Caco-2 (cell line): ENCODE measurements around the gene FN3K. TPM values are rescaled to one million over a fixed set of nuclear protein-coding genes. Genes with fewer than 3 reads are reported as not detected.

Experiments
- BruUV-seq: library from RNA; stranded (reverse); fragments of 400-500 nt; replicated peaks from 2 replicates; lab custom pipeline; 2021; lab: Mats Ljungman, UMichigan
- CTCF ChIA-PET: fragments of 300-600 bp; sonication (Branson Sonifier 250); formaldehyde crosslinking; loops from one replicate; lab custom pipeline; 2022; ENCODE audit warnings: antibody characterized with exemption; lab: Charles Lee
- POLR2A ChIA-PET: fragments of 300-600 bp; sonication (Branson Sonifier 250); formaldehyde crosslinking; loops from one replicate; lab custom pipeline; 2022; ENCODE audit warnings: antibody characterized with exemption; lab: Charles Lee
- DNase-seq, 2 experiments: peaks; one replicate each; pipeline versions ENCODE4 v3.0.0 to v3.0.0-alpha.2; 2020 to 2022
- H3K27me3 ChIP-seq: replicated peaks from 2 replicates; pipeline ENCODE4 v1.6.0; 2011; ENCODE audit warnings: low read length; ENCODE audit not compliant: control insufficient read depth, insufficient read depth
- H3K36me3 ChIP-seq: 2 replicates; pipeline ENCODE4 v1.5.1; 2011; ENCODE audit warnings: low read length; ENCODE audit not compliant: control insufficient read depth, insufficient read depth
- H3K4me1 ChIP-seq: fragments of 250-450 bp; sonication (Bioruptor Pico); 2 replicates; pipeline ENCODE4 v1.5.1; 2020; ENCODE audit warnings: mild to moderate bottlenecking
- H3K4me3 ChIP-seq: 2 replicates; pipeline ENCODE4 v1.5.1; 2011; ENCODE audit warnings: low read depth, mild to moderate bottlenecking, control low read depth, low read length
- H3K9me3 ChIP-seq: fragments of 250-450 bp; sonication (Bioruptor Pico); 2 replicates; pipeline ENCODE4 v1.5.1; 2020; ENCODE audit warnings: mild to moderate bottlenecking, moderate library complexity
- H3K27ac Mint-ChIP-seq: one replicate; pipeline ENCODE4 v1.8.0; 2022; ENCODE audit warnings: mixed read lengths; ENCODE audit not compliant: unreplicated experiment
- H3K27me3 Mint-ChIP-seq: one replicate; pipeline ENCODE4 v1.8.0; 2022; ENCODE audit warnings: mixed read lengths; ENCODE audit not compliant: insufficient read depth, unreplicated experiment
- H3K36me3 Mint-ChIP-seq: one replicate; pipeline ENCODE4 v1.8.0; 2022; ENCODE audit warnings: mild to moderate bottlenecking, mixed read lengths; ENCODE audit not compliant: insufficient read depth, unreplicated experiment
- H3K4me1 Mint-ChIP-seq: one replicate; pipeline ENCODE4 v1.8.0; 2022; ENCODE audit warnings: low read depth, mixed read lengths; ENCODE audit not compliant: unreplicated experiment
- H3K4me3 Mint-ChIP-seq: one replicate; pipeline ENCODE4 v1.8.0; 2022; ENCODE audit warnings: mild to moderate bottlenecking, moderate library complexity, mixed read lengths; ENCODE audit not compliant: unreplicated experiment
- H3K9me3 Mint-ChIP-seq: one replicate; pipeline ENCODE4 v1.8.0; 2022; ENCODE audit warnings: mixed read lengths; ENCODE audit not compliant: unreplicated experiment
- intact Hi-C: fragments of 100-400 bp; cut with micrococcal nuclease; formaldehyde crosslinking; loops from one replicate; pipeline ENCODE4 v1.10.0; 2022; ENCODE audit not compliant: unreplicated experiment
- total RNA-seq: library from RNA; stranded (reverse); gene quantifications from 2 replicates; pipeline ENCODE4 v1.2.3, GENCODE V29; 2022
- TF ChIP-seq, protein P1 (sequence below), 2 experiments: fragments of 200-600 bp in 1 of 2; IDR thresholded peaks; 1 replicate in 1 of 2; 2 replicates in 1 of 2; pipeline versions ENCODE4 v1.5.1 to v1.8.0; 2011 to 2022; ENCODE audit warnings: antibody characterized with exemption in 1 of 2, control low read depth in 1 of 2, inconsistent platforms in 1 of 2, low read depth in 1 of 2, low read length in 1 of 2, mild to moderate bottlenecking in 1 of 2, moderate library complexity in 1 of 2; ENCODE audit not compliant: insufficient read depth in 1 of 2, severe bottlenecking in 1 of 2, unreplicated experiment in 1 of 2

FN3K gene
- total RNA-seq, 1 experiment from 2014 or later: 55.7 TPM

- Histone ChIP-seq H3K4me1 (no peaks in the 10 kb centered on the region), H3K9me3 (no peaks in the 10 kb centered on the region), H3K36me3 (peaks cover 5% of the 10 kb centered on the region; the same call in 1 of the 2 replicates), H3K27me3 (no peaks in the 10 kb centered on the region), H3K4me3 (no peak overlapping the region)
- TF ChIP-seq, protein P1, sequence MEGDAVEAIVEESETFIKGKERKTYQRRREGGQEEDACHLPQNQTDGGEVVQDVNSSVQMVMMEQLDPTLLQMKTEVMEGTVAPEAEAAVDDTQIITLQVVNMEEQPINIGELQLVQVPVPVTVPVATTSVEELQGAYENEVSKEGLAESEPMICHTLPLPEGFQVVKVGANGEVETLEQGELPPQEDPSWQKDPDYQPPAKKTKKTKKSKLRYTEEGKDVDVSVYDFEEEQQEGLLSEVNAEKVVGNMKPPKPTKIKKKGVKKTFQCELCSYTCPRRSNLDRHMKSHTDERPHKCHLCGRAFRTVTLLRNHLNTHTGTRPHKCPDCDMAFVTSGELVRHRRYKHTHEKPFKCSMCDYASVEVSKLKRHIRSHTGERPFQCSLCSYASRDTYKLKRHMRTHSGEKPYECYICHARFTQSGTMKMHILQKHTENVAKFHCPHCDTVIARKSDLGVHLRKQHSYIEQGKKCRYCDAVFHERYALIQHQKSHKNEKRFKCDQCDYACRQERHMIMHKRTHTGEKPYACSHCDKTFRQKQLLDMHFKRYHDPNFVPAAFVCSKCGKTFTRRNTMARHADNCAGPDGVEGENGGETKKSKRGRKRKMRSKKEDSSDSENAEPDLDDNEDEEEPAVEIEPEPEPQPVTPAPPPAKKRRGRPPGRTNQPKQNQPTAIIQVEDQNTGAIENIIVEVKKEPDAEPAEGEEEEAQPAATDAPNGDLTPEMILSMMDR (IDR thresholded peaks at IDR 0.05; ENCODE audit: insufficient read depth in 1 of 2, low read depth in 1 of 2, low read length in 1 of 2, severe bottlenecking in 1 of 2, unreplicated experiment in 1 of 2): no peak
- H3K9me3 Mint-ChIP-seq: no peaks in the 10 kb centered on the region
- peaks cover 10% of the 10 kb centered on the region for H3K4me1 Mint-ChIP-seq
- no peak for DNase-seq
- peaks cover 56% of the 10 kb centered on the region for H3K36me3 Mint-ChIP-seq
- POLR2A ChIA-PET: no interaction called here
- intact Hi-C loops: no loop called here
- no peaks in the 10 kb centered on the region for H3K27me3 Mint-ChIP-seq
- CTCF ChIA-PET: no interaction called here
- no TSS peak for BruUV-seq
- H3K27ac Mint-ChIP-seq: no peak overlapping the region
- no peak overlapping the region for H3K4me3 Mint-ChIP-seq
These were observed 16.3 kb upstream of the FN3K start for GRCh38 chr17:82718986-82719685.

DNA sequence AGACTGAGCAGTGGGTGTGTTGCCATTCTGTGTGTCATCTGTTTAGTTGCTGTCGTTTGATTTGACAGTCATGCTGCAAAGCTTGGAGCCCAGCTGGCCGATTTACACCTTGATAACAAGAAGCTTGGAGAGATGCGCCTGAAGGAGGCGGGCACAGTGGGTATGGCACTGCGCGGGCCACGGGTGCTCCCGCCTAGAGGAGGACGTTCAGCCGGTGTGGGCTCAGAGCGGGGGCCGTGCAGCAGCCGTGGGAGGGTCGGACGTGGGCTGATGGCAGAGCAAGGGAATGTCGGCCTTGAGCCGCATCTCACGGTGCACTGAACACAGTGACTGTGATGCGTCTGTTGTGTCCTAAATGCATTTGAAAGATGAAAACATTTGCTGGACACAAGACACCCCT lies 15.2 kb upstream of the FN3K start:
- Histone ChIP-seq H3K4me1 (no peaks in the 10 kb centered on the region), H3K36me3 (peaks cover 5% of the 10 kb centered on the region; the same call in 1 of the 2 replicates), H3K4me3 (no peak overlapping the region), H3K27me3 (no peaks in the 10 kb centered on the region), H3K9me3 (no peaks in the 10 kb centered on the region)
- Mint-ChIP-seq H3K27ac (no peak overlapping the region), H3K36me3 (peaks cover 56% of the 10 kb centered on the region), H3K9me3 (no peaks in the 10 kb centered on the region), H3K27me3 (no peaks in the 10 kb centered on the region), H3K4me3 (no peak overlapping the region), H3K4me1 (peaks cover 10% of the 10 kb centered on the region)
- CTCF ChIA-PET: no interaction called here
- no TSS peak for BruUV-seq
- no peak for DNase-seq
- TF ChIP-seq, protein P1 (IDR thresholded peaks at IDR 0.05; ENCODE audit: insufficient read depth in 1 of 2, low read depth in 1 of 2, low read length in 1 of 2, severe bottlenecking in 1 of 2, unreplicated experiment in 1 of 2): no peak
- intact Hi-C loops: no loop called here
- POLR2A ChIA-PET: no interaction called here

GRCh38 chr17:82722341-82723013 lies 12.9 kb upstream of the FN3K start:
- no peaks in the 10 kb centered on the region for H3K27me3 Mint-ChIP-seq
- Histone ChIP-seq H3K4me3 (no peak overlapping the region), H3K9me3 (no peaks in the 10 kb centered on the region), H3K4me1 (no peaks in the 10 kb centered on the region), H3K36me3 (peaks cover 5% of the 10 kb centered on the region; the same call in 1 of the 2 replicates), H3K27me3 (no peaks in the 10 kb centered on the region)
- no peak for DNase-seq
- peaks cover 62% of the 10 kb centered on the region for H3K36me3 Mint-ChIP-seq
- CTCF ChIA-PET: no interaction called here
- H3K4me3 Mint-ChIP-seq: no peak overlapping the region
- TF ChIP-seq, protein P1 (IDR thresholded peaks at IDR 0.05; ENCODE audit: insufficient read depth in 1 of 2, low read depth in 1 of 2, low read length in 1 of 2, severe bottlenecking in 1 of 2, unreplicated experiment in 1 of 2): no peak
- intact Hi-C loops: no loop called here
- H3K9me3 Mint-ChIP-seq: no peaks in the 10 kb centered on the region
- no peak overlapping the region for H3K27ac Mint-ChIP-seq
- peaks cover 8% of the 10 kb centered on the region for H3K4me1 Mint-ChIP-seq
- POLR2A ChIA-PET: no interaction called here
- no TSS peak for BruUV-seq
